NCI-H2029 (cell line): ENCODE data around the gene SPOCK3.
"Not testable (repeated sequence)": the region's sequence is repeated elsewhere in the genome, so short reads cannot be mapped to it uniquely, and the experiment has no call there.

Experiments used
- DNase-seq: peaks from one replicate; lab custom pipeline; 2025; lab: John Stamatoyannopoulos, UW

The SPOCK3 gene

DNA sequence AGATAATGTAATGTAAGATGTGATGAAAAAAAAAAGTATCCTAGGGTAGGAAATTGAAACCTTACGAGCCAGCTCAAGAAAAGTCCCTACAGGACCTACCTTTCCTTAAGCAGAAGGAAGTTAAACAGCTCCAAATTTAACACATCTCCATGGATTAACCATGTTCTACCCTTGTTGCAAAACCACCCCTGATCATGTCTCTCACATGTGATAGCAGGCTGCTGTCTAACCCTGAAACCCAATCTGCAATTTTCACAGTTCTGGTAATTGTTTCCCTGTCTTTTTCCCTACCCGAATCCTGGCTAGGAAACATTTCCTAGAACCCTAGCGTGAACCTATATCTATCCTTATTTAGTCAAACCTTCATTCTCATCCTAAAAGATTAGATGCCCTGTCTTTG lies 198.9 kb downstream of the SPOCK3 start:
- DNase-seq = no peak

DNA sequence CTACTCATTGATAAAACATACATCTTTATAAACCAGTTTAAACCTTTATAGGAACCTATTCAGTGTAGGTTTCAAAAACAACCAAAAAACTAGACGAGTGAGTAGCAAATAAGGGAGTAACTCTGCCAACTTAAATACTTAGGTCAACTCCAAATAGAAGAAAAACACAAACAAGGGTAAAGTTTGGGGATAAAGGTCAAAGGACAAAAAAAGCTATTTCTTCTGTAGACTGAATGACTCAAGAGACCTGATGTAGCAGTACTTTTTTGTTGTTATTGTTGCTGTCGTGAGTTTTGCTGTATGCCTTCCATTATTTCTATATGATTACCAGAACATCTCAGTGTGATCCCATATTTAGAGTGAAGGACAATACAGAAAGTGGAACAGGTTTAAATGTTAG lies 199.3 kb downstream of the SPOCK3 start:
- no peak for DNase-seq

DNA sequence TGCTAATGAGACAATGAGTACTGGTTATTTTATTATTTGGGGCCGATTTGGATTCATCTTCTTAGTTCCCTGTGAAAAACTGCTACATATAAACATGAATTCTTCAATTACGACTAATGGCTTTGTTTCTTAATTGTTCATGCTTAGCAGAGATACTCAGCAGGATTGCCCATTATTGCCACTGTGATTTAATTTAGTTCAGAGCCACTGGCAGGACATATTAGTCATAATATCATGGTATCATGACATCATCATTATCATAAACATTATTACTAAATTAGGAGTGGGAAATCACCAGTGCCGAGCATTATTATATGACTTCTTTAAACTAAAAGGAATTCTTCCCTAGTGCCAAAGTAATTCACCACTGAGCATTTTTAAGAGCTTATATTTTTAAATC lies 201.4 kb downstream of the SPOCK3 start:
- no peak for DNase-seq

DNA sequence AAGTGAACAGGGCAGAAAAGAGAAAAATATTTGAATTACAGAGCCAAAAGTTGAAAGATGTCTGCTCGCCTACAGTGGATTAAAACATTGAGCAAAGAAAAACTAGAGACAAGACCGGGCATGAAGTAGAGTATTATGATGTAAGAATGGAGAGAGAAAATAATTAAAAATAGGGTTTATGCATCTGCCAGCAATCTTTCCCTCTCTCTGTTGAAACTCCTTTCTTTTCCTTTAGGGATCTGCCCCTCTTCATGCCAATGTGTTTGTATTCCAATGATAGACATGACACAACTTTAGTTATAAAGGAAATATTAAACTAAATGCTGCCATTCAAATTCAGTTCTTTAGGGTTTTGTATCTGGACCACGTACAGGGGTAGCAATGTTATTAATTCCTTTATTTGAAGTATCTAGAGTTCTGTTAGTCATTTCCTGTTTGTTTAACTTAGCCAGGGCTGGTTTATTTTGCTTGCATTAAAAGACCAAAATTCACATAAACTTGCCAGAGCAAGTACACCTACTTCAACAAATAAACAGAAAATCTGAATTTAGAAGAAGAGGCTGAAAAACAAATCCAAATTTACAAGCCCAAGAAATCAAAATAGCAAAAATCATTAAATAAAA lies 202.6 kb downstream of the SPOCK3 start:
- no peak for DNase-seq

DNA sequence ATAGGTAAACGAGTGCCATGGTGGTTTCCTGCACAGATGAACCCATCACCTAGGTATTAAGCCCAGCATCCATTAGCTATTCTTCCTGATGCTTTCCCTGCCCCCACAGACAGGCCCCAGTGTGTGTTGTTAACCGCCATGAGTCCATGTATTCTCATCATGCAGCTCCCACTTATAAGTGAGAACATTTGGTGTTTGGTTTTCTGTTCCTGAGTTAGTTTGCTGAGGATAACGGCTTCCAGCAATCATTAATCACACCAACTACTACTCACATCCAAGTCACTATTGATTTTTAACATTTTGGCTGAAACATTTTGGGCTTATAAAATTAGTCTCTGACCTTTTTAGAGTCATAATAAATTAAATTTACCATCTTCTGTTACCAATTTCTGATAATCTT lies 205.3 kb downstream of the SPOCK3 start:
- no peak for DNase-seq

DNA sequence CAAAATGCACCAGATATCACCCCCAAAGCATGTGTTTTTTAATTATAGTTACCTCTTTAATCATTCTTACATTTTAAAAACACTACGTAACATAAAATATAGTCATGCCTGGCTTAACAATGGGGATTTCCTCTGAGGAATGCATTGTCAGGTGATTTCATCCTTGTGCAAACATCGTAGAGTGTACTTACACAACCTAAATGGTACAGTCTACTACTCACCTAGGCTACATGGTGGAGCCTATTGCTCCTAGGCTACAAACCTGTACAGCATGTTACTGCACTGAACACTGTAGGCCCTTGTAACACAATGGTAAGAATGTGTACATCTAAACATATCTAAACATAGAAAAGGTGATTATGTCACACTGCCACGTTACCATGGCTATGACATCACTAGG lies 208.6 kb downstream of the SPOCK3 start:
- DNase-seq = peak; percentile 46

DNA sequence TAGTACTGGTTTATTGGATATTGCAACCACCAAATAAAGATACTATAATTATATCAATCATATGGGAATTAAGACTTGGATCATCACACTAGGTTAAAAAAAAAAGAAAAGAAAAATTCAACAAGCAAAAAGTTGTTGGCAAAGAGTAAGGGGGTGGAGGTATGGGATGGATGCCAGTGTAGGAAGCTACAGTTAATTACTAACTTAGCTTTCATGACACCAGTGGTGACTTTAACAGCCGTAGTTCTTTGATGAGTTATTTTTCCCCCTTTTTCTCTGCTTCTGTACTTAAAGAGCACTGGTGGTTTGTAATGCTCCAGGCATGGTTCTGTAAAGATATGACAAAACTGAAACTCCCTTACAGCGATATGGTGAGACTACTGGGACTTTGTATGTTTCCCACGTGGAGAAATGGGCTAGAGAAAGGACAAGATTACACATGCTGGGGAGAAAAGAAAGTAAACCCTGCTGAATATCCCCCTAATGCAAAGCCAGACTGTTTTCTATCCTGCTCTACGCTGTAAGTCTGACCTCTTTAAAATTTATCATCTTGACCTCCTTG lies 210.8 kb downstream of the SPOCK3 start:
- no peak for DNase-seq

DNA sequence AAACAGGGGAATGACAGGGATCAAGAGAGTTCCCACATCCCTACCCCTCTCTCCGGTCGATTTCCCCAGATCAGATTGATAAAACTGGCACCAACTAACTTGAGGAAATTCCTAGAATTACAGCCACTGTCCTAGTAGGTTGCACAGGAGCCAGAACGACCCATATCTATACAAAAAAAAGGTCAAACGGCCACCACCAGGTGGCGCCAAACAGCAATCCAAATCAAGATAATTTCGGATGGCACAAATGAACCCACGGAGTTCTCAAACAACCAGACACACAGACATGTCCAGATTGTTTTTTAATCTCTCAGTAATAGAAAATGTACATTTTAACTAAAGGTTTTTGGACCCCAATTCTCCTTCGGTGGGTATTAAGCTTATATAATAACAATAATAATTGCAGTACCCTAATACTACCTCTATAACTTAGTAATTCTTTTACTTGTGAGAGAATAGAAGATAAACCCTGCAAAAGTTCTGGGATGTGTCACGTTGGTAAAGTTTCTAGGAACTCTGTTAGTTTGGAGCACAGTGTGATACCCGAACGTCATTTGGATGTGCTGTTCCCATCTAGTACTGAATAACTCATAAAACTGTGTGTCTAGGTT lies 212.6 kb downstream of the SPOCK3 start:
- no peak for DNase-seq

DNA sequence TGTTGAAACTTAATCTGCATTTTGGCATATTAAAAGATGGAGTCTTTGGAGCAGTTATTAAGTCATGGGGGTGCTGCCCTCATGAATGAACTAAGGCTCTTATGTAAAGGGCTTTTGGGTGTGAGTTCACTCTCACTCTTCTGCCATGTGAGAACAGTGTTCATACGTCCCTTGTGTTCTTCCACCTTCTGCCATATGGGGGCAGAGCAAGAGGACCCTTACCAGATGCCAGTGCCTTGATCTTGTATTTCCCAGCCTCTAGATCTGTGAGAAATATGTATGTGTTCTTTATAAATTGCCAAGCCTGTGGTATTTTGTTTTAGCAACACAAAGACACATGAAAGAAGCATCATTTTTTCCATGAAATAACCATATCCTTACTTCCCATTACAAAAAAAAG lies 213.9 kb downstream of the SPOCK3 start:
- no peak for DNase-seq

DNA sequence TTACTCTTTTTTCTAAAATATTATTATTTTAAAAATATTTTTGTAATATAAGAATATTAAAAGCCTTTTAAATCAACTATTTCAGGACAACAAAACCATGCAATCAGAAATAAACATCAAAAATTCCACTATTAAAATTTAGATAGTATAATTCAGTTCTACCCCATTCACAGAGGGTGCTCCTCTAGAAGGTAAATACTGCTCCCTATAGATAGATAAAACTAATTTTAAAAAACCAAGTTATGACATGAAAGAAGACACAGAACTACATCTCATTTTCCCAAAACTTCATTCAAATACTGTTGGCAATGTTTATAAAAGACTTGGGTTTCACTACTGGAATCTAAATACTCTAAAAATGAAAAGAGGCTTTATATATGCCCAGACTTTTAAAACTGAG lies 219.3 kb downstream of the SPOCK3 start:
- no peak for DNase-seq

DNA sequence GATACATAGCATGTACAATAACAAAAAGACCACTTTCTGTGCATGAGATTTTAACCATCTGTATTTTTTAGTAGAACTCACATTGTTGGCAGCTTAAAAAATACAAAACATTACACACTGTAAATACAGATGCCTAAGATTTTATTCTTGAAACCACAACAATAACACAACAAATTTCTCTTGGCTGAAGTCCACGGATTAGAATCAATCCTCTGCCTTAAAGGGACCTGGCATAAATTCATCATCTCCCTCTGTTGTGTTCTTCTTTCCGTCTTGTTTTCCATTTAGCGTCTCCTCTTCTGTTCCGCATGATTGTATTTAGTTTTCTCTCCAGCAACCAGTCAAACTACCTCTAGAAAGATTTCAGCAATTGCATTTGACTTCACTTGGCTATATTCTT lies 231.0 kb downstream of the SPOCK3 start:
- no peak for DNase-seq

DNA sequence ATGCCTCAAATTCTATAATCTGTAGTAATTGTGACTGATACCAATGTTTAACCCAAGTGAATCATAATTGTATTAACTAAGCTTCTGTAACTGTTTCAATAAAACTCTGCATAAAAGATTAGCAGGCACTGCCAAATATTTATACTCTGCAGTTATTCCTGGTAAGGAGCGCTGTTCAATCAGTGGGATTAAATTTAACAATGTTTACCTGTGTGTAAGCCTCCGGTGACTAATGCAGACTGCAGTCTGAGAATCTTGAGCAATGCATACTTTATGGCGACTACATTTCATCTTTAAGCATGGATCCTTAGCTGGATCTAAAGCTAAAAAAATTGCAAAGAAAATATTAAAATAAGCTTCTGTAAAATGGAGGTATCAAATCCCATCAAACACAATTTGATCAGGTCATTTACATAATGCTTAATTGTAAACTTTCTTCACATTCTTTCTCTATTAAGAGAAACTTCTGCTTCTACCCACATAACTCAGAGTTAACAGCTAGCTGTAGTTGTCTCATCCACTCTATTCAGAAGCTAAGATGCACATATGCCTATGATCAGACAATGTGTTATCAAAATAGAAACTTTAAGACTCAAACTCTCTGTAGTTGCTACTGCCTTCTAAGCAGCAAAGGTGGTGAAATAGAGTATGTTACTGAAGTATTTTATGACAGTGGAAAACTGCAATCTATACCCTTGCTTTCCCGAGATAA lies 234.0 kb downstream of the SPOCK3 start:
- no peak for DNase-seq

DNA sequence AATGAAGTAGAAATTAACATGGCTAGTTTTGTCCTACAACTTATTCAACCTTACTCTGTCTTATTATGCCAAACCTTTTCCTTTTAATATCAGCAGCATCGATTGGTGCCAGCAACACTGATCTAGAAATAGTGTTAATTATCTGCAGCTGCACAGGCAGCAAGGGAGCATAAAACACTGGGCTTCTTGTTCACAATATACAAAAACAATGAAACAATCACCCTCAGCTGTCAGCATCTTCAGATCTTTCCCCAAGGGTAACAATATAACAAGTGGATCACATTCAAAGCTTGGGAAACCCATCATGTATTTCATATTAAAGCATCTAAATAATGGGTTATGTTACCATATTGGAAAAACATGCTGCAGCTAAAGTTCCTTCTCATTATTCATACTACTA lies 238.1 kb downstream of the SPOCK3 start:
- DNase-seq = no peak

DNA sequence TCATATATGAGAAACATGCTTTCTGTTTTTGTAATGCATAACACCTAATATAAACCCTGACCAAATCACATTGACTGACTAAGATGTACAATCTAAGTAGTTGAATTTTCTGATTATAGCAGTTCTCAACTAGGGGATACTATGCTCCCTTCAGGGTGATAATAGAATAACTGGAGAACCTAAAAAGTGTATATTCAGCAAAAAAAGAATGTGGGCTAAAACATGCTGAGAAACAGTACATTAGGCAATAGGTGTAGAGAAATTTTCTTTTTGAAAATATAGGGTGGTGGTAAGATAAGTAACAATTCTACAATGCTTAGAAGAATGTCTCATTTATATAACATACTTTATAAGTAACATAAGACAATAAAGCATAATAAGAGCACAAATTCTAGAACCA lies 239.6 kb downstream of the SPOCK3 start:
- no peak for DNase-seq

DNA sequence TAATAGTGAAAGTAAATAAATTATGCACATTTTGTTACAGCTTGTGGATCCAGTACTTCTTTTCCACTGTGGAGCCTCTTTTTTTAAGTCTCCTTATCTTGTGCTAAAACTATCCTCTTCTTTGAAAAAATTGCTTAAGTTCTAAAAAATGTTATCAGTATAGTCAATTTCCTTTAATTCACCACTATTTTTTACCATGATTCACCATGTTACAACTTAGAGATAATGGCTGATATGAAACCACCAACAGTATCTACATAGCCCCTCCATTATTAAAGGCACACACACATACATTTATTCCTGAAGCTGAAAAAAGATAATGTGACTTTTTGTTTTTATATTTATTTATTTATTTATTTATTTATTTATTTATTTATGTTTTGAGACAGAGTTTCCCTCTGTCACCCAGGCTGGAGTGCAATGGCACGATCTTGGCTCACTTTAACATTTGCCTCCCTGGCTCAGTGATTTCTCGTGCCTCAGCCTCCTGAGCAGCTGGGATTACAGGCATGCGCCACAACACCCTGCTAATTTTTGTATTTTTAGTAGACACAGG lies 243.2 kb downstream of the SPOCK3 start:
- no peak for DNase-seq

DNA sequence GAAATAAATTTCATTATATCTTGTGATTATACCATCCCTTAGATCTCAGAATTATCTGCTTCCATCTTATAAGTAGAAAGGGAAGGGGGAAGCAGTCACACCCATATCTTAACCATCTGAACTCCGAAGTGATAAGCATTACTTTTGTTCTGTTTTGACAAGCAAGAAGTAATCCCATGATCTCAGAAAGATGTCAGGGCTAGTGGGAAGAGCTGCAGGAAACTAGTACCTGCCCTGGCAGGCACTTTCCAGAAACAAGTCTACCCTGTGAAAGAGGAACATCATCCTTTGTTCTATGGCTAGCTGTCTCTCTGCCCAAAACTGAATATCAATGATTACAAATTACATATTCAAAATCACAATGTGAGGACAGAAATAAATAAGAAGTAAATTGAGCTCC lies 244.4 kb downstream of the SPOCK3 start:
- DNase-seq = no peak

DNA sequence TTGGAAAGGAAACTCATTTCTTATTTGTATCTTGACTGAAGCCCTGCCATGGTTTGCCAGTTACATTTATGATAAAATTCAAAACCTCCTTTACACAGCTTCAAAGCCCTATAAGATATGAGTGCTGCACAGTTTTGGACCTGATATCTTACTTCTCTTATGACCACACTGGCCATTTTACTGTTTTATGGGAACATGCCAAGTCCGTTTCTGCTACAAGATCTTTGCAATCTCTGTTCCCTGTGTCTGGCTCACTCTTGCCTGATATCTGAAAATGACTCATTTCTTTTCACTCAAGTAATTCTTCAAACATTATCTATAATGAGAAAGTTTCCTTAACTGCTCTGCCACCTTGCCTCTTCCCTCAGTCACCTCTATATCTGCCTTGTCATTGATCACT lies 247.3 kb downstream of the SPOCK3 start:
- DNase-seq = no peak

DNA sequence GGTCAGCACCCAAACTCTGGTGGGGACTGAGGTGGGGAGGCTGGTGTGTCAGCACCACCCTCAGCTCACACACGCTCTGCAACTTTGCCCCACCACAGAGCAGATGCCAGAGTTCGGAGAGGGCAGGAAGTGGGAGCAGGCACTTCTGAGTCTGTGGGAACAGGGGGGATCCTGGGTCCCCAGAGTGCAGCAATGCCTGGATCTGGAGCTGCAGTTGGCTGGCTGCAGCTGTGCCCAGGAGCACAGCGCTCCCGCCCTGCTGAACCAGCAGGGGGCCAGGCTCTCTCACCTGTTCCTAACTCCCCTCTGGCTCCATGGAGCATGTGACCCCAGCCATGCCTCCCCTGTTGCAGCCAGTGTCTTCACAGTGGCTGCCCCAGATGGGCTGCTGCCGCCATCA lies 252.4 kb downstream of the SPOCK3 start:
- DNase-seq = no peak

DNA sequence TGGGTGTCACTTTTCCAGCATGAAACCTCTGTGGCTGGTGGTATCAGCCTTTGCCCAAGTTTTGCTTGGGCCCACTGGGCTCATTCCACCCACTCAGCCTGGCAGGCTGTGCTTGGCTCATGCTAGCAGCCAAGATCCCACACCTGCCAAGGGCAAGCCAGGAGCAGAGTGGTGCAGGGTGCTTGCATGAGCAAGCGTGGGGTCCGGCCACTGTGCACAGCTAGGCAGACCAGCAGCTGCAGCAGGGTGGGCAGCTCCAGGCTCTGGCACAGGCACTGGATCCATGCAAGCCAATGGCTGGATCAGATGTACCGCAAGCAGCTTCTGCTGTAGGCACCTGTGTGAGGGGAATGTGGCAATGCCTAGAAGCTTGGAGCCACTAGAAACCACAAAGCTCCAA lies 253.9 kb downstream of the SPOCK3 start:
- DNase-seq = no peak

DNA sequence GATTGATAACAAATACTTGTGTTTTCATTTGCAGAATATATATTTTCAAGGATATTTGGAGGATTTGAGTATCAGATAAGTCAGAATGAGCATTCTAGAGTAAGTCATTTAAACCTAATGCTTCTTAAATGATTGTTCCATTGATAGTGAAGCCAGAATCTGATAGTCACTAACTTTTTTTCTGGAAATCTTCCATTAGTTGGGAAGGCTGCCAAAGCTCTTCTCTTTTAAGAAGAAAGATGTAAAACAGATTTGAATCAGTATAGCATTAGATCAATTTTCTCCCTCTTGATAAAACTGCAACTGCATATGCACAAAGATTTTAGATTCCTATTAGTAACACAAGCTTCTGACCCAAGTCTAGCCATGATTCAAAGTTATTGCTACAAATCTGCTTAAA lies 256.7 kb downstream of the SPOCK3 start:
- DNase-seq = no peak

DNA sequence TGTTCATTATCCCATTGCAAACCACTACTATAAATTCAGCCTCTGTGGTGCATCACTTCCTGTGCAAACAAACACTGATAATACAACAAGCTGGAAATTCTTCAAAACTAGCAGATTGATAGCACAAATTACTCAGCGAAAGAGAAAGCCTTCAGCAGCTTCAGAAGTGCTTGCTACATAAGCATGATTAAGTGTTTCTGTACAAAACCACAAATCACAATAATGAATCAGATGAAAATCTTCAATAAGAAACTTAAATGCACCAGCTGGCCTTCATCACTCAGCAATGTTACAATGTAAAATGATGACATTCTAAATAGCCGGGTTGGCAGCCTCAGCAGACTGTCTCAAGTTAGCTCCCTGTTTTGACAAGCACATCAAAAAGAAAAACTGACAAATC lies 262.2 kb downstream of the SPOCK3 start:
- DNase-seq = no peak

DNA sequence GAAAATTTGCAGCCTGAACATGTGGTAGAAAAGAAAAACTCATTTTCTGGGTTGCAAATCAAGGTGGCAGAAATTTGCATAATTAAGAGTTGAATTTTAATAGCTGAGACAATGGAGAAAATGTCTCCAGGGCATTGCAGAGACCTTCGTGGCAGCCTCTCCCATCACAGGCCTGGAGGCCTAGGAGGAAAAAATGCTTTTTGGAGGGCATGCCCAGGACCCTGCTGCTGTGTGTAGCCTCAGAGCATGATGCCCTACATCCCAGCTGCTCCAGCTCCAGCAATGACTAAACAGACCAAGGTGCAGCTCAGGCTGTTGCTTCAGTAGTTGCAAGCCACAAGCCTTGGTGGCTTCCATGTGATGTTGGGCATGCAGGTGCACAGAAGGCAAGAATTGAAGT lies 266.1 kb downstream of the SPOCK3 start:
- DNase-seq = not testable (repeated sequence)

DNA sequence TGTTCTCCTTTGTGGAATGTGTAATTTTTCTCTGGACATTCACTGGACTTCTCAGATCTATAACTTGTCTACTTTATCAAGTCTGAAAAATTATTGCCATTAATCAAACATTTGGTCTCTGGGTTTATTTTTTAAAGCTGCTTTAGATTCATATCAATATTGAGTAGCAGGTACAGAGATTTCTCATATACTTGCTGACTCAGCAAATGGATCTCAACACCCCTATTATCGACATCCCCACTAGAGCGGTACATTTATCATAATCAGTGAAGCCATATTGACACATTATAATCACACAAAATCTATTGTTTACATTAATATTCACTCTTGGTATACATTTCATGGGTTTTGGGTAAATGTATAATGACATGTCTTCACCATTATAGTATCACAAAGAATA lies 268.7 kb downstream of the SPOCK3 start:
- DNase-seq = no peak
